Measurements from ENCODE around the gene ATP4B. TPM values are rescaled to one million over a fixed set of nuclear protein-coding genes. Genes with fewer than 3 reads are reported as not detected.

The ATP4B gene
- polyA plus RNA-seq (ENCODE audit: insufficient read length in 3 of 3), result under 1 TPM; 0.29 to 0.69 (median 0.40) TPM

DNA sequence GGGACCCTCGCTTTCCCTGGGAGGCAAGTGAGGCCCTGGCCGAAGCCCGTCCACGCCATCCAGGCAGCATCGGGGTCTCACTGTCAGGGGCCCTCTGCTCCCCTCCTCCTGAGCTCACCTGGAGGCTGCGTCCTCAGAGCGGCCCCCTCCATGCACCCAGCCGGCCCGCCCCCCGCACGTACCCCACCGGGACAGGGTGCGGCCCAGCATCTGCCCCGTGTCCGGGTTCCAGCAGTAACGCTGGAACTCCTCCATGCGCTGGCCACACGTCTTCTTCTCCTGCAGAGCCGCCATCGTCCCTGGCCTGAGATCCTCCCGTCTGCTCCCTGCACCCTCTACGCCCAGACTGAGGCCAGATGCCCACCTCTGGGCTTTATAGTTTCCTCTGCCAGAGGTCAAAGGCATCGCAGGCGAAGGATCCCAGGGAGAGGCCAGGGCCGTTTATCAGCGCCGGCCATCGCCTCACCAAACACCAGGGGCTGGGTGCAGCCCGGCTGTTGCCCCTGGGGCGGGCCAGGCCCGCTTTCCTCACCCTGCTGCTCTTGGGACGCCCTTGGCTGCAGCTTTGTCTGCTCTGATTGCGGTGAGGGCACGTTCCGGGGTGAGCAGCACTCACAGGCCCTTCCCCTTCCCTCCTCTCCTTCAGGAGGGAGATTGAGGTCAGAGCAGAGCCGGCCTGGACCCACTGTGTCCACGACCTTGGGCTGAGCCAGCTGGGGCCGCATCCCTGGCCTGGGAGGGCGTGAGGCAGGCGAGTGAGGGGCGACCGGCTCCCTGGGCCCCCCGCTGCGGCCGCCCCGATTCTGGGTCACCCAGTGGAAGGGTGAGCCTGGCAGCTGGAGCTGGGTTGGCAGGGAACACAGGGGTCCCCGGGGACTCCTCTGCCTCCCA lies at the start of gene ATP4B:
Gene ATP4B, minus strand, starts transcription at position 348 of the 891 bp plus-strand sequence. Its CDS starts 54 bp downstream, at position 294.
- DNase-seq (ENCODE audit: low read depth in 3 of 3, low spot score in 2 of 3), result no peak

DNA sequence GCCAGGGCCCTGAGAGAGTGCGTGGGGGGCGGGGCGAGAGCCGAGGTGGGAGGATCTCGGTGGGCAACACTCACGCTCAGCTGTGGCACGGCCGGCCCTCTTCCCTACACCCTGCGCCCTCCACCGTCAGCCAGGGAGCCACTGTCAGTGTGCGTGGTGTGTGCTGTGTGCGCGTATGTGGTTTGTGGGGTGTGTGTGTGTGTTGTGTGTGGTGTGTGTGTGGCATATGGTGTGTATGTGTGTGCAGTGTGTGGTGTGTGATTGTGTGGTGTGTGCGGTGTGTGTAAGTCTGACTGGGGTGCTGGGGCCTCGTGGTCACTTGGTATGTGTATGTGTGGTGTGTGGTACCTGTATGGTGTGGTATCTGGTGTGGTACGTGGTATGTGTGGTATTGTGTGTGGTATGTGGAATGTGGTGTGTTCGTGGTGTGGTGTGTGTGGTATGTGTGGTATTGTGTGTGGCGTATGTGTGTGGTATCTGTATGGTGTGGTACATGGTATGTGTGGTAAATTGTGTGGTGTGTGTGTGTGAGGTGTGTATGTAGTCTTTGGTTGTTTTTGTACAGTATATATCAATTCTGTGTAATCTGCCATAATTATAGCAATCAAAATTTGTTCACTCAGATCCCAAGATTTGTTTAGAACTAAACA lies 14.1 kb upstream of the ATP4B start:
- no peak for DNase-seq (ENCODE audit: low read depth in 3 of 3, low spot score in 2 of 3)

DNA sequence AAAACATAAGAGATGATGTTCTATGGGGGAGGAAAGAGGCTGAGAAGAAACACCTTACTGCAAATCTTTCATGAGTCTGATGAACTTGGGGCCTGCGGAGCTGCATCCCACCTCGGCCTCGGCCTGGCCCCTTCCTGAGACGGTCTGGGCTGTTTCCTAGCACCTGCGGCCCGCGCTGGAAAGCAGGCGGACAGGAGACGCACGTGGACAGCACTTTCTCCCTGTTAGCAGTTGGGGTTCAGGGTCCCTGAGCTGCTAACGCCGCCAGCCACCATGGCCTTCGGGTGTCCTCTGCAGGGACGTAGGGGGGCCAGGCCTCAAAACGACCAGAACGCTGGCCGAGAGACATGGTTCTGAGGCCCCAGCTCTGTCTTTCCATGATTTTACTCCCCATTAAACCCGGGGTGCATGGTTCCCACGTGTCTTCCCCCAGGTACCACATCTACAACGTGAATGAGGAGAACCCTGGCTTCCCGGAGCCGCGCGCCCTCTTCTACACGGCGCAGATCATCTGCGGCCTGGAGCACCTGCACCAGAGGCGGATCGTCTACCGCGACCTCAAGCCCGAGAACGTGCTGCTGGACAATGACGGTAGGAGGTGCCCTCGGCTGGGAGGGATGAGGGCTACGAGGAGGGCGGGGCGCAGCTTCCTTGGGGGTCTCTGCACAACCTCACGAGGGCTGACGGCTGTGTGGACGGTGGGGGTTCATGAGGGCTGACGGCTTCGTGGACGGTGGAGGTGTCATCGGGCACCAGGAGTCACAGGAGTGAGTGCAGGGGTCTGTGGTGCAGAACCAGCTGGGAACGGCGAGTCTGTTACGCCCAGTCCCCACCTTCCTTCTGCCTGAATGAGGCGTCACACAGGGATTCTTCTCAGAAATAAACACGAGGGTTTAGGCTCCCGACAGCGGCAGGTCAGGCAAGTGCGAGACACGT lies 13.3 kb upstream of the ATP4B start:
- DNase-seq (ENCODE audit: low read depth in 3 of 3, low spot score in 2 of 3), result no peak

GRCh38 chr13:113670541-113670940 lies 12.5 kb upstream of the ATP4B start:
- no peak for DNase-seq (ENCODE audit: low read depth in 3 of 3, low spot score in 2 of 3)

DNA sequence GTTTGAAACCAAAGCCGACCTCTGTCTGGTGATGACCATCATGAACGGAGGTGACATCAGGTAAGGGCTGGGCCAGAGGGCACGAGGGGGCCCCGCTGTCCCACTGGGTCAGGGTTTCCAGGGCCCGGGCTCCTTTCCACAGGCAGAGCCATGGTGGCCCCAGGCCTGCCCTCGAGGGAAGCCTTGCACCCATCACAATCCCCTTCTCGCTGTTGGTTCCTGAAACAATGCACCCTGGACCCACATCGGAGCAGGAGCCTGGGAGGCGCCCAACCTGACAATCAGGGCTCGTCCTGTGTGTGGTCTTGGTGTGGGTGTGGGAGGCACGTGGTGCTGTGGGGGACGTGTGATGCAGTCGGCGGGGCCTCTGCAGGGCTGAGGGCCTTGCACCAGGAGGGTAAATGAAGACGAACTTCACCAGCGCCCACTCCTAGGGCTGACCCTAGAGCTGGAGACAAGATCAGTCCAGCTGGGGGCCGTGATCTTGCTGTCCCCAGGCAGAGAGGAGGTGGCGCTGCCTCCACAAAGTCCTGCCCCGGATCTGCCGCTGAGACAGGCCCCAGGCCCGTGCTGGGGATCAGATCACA lies 11.8 kb upstream of the ATP4B start:
- no peak for DNase-seq (ENCODE audit: low read depth in 3 of 3, low spot score in 2 of 3)

DNA sequence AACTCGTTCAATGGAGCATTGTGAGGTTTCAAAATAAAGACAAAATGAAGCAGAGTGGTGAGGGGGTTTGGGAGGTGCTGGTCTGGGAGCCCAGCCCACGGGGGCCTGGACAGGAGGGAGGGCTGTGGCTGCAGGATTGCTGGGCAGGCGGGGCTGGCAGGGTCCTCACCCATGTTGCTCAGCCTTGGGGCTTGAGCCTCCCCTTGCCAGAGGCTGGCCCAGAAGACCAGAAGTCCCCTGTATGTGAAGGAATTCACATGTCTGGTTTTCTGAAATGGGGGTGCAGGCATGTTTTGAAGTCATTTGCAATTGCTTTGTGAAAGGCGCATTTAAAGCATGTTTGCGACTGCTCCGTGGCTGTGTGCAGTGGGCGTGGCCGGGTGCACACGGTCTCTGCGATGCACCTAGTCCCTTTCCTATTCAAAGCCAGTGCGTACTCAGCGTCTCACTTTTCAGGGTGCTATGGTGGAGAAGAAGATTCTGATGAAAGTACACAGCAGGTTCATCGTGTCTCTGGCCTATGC lies 11.3 kb upstream of the ATP4B start:
- DNase-seq (ENCODE audit: low read depth in 3 of 3, low spot score in 2 of 3), result no peak

DNA sequence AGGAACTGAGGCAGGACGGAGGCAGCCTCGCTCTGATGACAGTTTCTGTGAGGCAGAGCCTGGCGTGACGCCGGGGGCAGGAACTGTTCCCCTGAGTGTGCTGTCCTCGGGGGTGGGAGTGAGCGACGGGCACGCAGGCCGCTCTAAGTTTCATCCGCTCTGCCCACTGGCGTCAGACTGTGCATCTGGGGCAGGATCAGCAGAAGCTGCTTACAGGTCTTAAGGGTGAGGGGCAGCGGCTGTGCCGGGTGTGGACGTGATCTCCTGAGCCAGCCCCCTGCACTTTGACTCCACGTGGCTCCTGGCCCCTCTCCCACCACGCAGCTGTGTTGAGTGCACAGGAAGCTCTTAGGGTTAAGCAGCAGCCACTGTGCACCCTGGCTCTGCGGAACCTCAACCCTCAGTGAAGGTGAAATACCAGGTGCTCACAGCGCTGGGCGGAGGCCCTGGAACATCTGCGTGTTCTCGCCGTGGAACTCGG lies 10.5 kb upstream of the ATP4B start:
- no peak for DNase-seq (ENCODE audit: low read depth in 3 of 3, low spot score in 2 of 3)

DNA sequence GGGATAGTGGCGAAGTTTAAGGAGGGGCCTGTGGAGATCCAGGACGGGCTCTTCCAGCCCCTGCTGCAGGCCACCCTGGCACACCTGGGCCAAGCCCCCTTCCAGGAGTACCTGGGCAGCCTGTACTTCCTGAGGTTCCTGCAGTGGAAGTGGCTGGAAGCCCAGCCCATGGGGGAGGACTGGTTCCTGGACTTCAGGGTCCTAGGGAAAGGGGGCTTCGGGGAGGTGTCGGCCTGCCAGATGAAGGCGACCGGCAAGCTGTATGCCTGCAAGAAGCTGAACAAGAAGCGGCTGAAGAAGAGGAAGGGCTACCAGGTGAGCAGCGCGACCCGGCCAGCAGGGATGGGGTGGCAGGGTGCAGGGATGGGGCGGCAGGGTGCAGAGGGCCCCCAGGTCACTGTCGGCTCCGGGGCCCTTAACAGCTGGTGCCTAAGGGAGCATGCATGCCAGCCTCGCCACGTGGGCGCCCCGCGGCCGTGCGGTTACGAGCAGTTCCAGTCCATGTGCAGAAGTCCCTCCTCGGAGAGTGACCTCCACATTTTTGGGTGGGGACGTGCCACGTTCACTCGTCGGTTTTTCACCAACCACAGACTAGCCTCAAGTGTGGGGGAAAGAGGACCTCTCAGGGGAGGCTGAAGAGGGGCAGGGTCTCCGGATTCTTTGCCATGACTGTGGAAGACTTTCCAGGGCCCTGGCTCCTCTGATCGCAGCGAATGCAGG lies 9.9 kb upstream of the ATP4B start:
- no peak for DNase-seq (ENCODE audit: low read depth in 3 of 3, low spot score in 2 of 3)

DNA sequence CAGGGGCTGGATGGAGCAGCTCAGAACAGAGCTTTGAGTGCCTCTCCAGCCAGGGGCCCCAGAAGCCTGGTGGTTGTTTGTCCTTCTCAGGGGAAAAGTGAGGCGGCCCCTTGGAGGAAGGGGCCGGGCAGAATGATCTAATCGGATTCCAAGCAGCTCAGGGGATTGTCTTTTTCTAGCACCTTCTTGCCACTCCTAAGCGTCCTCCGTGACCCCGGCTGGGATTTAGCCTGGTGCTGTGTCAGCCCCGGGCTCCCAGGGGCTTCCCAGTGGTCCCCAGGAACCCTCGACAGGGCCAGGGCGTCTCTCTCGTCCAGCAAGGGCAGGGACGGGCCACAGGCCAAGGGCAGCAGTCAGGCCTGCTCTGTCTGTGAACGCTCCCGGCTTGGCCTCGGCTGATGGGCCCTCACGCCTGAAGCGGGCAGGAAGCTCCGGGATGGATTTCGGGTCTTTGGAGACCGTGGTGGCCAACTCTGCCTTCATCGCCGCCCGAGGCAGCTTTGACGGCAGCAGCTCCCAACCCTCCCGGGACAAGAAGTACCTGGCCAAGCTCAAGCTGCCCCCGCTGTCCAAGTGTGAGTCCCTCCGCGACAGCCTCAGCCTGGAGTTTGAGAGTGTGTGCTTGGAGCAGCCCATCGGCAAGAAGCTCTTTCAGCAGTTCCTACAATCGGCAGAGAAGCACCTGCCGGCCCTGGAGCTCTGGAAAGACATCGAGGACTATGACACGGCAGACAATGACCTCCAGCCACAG lies 9.1 kb upstream of the ATP4B start, which contains the start of gene GRK1:
Gene GRK1, plus strand, starts transcription at position 269 of the 751 bp plus-strand sequence. Its CDS starts 168 bp downstream, at position 437.
- DNase-seq (ENCODE audit: low read depth in 3 of 3, low spot score in 2 of 3), result no peak

DNA sequence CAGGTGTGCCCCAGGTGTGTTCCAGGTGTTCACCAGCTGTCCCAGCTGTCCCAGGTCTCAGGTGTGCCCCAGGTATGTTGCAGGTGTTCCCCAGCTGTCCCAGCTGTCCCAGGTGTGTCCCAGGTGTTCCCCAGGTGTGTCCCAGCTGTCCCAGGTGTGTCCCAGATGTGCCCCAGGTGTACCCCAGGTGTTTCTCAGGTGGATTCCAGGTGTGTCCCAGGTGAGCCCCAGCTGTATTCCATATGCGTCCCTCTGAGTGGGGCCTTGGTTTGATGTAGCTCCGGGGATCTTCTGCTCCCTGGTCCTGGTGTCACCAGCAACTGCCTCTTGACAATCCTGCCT lies 8.3 kb upstream of the ATP4B start:
- DNase-seq (ENCODE audit: low read depth in 3 of 3, low spot score in 2 of 3), result no peak

DNA sequence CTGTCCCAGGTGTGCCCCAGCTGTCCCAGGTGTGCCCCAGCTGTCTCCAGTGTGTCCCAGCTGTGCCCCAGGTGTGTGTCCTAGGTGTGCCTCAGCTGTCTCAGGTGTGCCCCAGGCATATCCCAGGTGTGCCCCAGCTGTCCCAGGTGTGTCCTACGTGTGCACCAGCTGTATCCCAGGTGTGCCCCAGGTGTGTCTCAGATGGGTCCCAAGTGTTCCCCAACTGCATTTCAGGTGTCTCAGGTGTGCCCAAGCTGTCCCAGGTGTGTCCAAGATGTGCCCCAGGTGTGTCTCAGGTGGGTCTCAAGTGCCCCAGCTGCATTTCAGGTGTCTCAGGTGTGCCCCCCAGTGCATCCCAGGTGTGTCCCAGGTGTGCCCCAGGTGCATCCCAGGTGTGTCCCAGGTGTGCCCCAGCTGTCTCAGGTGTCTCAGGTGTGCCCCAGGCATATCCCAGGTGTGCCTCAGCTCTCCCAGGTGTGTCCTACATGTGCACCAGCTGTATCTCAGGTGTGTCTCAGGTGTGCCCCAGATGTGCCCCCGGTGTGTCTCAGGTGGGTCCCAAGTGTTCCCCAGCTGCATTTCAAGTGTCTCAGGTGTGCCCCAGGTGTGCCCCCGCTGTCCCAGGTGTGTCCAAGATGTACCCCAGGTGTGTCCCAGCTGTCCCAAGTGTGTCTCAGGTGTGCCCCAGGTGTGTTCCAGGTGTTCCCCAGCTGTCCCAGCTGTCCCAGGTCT lies 7.8 kb upstream of the ATP4B start:
- DNase-seq (ENCODE audit: low read depth in 3 of 3, low spot score in 2 of 3), result no peak

- DNase-seq (ENCODE audit: low read depth in 3 of 3, low spot score in 2 of 3), result no peak
These were observed 7.0 kb upstream of the ATP4B start for GRCh38 chr13:113664751-113665596.

GRCh38 chr13:113663934-113664333 lies 5.9 kb upstream of the ATP4B start:
- DNase-seq (ENCODE audit: low read depth in 3 of 3, low spot score in 2 of 3), result no peak

DNA sequence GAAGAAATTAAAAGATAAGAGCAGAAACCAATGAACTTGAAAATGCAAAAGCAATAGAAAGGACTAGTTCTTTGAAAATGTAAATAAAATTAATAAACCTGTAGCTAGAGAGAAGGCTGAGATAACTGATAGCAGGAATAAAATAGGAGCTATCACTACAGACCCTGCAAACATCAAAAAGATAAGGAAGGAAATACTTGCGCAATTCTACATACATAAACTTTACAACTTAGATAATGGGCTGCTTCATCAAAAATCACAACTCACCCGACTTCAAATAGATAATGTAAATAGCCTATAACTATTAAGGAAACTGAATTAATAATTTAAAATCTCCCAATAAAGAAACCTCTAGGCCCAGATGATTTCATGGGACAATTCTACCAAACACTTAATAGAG lies 3.5 kb upstream of the ATP4B start:
- no peak for DNase-seq (ENCODE audit: low read depth in 3 of 3, low spot score in 2 of 3)

DNA sequence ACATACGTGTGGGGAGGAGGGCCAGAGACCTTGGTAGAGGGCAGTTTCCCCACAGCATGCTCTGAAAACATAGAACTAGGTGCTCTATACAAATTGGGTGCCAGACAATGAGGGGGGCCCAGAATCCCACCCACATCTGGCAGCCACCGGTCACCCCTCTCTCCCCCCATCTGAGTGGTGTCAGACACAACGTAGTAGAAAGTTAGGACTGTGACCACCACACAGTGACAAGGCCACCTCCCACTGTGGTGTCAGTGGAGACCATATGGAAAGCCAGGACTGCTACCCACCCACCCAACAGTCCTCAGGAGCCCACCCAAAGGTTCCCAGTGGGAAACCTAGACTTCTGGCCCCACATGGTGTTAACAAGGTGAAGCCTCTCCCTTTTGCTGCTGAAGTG lies 2.1 kb upstream of the ATP4B start:
- no peak for DNase-seq (ENCODE audit: low read depth in 3 of 3, low spot score in 2 of 3)

DNA sequence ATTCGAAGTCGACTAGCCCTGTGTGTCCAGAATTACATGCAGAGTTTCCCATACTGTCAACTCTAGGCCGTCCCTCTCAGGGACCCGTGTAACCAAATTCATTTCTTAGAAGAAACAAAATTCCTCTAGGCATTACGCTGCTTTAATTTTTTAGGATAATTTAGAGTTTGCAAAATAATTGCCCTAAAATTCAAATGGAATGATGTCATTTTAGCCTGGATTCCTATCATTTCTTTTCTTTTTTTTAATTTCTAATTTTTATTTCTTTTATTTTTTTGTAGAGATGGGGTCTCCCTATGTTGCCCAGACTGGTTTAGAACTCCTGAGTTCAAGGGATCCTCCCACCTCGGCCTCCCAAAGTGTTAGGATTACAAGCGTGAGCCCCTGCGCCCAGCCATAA lies 1.3 kb upstream of the ATP4B start:
- DNase-seq (ENCODE audit: low read depth in 3 of 3, low spot score in 2 of 3), result no peak

DNA sequence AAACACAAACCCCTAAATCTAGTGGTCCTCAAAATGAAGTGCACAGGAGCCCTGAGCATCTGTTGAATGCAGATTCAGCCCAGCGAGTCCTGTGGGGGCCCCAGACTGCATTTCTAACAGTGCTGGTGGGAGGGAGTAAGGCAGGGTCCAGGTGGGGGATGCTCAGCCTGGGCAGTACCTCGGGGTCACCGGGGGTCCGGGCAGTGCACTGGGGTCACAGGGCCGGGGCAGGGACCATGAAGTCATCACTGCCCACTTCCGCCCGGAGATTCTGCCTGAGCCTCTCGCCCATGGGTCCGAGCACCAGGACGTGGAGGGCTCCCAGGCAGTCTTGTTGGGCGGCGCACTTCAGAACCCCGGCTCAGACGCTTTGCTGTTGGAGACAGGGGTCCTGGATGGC lies 838 bp upstream of the ATP4B start:
- no peak for DNase-seq (ENCODE audit: low read depth in 3 of 3, low spot score in 2 of 3)

Data from right renal cortex interstitium (tissue), 3 donors.